Dermis blood vessel endothelial cell (primary cell): Measurements from ENCODE around the gene ECSCR. TPM values are rescaled to one million over a fixed set of nuclear protein-coding genes. Genes with fewer than 3 reads are reported as not detected.
"Not testable (repeated sequence)": the region's sequence is repeated elsewhere in the genome, so short reads cannot be mapped to it uniquely, and the experiment has no call there.

Experiments used
- DNase-seq: peaks from one replicate; pipeline ENCODE4 v3.0.0; 2010
- total RNA-seq: library from RNA; depleted of rRNA; stranded (reverse); fragments of >200 nt; gene quantifications from 2 replicates; pipeline ENCODE4 v1.2.3, GENCODE V29; 2014

Gene ECSCR
- total RNA-seq, 1 donor from 2014 or later: 423 TPM

GRCh38 chr5:139445325-139446170, 17.0 kb downstream of the ECSCR start:
- DNase-seq: peak; percentile 40

DNA sequence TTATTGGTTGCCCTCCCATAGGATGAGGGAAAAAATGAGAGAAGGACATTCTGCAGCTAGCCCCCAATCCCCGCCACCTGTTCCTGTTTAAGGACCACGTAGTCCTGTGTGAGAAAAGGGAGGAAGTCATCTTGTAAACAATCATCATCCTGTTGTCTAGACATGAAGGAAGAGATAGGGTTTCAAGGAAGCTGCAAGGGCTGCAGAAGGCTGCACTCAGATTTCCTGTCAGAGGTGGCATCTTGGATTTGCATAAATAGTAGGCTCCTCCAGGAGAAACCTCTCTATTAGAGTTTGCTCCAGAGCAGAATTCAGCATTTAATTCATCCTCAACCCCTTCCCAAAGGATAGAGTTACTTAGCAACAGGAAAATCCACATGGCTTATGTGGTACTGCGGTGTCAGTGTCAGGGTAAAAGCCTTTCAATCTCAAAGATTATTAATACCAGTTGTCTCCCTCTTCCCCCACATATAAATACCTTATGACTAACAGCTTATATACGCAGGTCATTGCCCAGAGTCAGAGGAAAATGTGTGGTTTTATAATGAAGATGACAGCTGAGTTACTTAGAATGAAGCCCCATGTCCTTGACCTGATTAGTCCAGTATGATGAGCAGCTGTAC, 18.6 kb downstream of the ECSCR start:
- DNase-seq: peak; percentile 71

DNA sequence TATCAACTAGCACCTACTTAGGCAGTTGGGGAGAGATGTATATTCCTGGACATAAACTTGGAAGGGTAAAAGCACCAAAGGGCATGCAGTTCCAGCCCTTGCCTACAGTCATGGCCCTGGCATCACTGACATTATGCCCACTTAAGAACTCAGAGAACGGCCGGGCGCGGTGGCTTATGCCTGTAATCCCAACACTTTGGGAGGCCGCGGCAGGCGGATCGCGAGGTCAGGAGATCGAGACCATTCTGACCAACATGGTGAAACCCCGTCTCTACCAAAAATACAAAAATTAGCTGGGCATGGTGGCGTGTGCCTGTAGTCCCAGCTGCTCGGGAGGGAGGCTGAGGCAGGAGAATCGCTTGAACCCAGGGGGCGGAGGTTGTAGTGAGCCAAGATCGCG, 22.1 kb downstream of the ECSCR start:
- not testable (repeated sequence) for DNase-seq

- peak; percentile 92 for DNase-seq
Measured at GRCh38 chr5:139439013-139439903, 23.3 kb downstream of the ECSCR start, which contains the start of gene DNAJC18. Gene DNAJC18 (minus strand): TSS chr5:139439525. CDS start chr5:139439445, 80 bp downstream.

GRCh38 chr5:139438707-139439012, 23.9 kb downstream of the ECSCR start:
- DNase-seq: no peak

GRCh38 chr5:139435676-139436075, 26.9 kb downstream of the ECSCR start:
- no peak for DNase-seq

GRCh38 chr5:139431706-139432105, 30.8 kb downstream of the ECSCR start:
- no peak for DNase-seq

DNA sequence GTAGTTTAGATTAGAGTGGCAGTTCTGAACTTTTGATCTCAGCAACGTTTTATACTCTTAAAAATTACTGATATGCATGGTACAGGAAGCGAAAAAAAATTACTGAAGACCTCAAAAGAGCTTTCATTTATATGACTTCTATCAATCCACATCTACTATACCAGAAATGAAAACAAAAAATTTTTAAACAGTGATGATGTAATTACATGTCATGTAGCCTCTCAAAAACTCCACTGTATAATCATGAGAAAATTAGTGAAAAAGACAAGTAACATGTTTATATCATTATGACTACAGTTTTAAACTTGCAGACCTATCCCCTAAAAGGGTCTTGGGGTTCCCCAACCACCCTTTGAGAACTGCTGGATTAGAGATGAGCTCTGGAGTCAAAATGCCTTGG, 32.5 kb downstream of the ECSCR start:
- no peak for DNase-seq

DNA sequence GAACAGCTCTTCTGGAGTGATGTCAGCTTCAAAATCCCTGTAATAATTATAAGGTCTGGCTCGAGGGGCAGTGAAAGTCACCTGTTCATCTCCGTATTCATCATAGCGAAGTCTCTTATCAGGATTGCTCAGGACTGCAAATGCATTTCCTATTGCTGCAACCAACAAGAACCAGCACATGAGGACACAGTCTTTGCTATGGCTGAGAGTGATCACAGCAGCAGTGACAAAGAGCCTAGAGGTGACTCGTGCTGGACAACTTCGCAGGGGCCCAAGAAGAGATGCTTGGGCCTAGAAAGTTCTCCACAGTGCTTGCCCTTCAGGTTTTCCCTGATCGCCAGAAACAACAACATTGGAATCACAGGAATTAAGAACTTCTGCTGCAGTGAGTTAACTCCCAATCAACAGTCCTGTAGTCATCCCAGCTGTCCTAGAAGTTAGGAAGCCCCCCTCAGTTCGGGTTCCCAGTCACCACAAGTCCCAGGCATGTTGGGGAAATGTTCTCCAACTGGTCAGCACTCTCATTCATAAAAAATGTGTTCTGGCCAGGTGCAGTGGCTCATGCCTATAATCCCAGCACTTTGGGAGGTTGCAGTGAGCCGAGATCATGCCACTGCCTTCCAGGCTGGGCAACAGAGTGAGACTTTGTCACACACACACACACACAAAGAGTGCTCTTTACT, 36.2 kb downstream of the ECSCR start:
- no peak for DNase-seq

- DNase-seq: no peak
Measured at GRCh38 chr5:139425497-139425896, 37.0 kb downstream of the ECSCR start.

GRCh38 chr5:139422307-139422893, 40.1 kb downstream of the ECSCR start:
- peak; percentile 86 for DNase-seq

GRCh38 chr5:139419226-139420192, 43.0 kb downstream of the ECSCR start:
- peak; percentile 36 for DNase-seq

- peak; percentile 37 for DNase-seq
Measured at GRCh38 chr5:139418793-139419192, 43.8 kb downstream of the ECSCR start.

- DNase-seq: no peak
Measured at GRCh38 chr5:139417214-139417613, 45.3 kb downstream of the ECSCR start.

DNA sequence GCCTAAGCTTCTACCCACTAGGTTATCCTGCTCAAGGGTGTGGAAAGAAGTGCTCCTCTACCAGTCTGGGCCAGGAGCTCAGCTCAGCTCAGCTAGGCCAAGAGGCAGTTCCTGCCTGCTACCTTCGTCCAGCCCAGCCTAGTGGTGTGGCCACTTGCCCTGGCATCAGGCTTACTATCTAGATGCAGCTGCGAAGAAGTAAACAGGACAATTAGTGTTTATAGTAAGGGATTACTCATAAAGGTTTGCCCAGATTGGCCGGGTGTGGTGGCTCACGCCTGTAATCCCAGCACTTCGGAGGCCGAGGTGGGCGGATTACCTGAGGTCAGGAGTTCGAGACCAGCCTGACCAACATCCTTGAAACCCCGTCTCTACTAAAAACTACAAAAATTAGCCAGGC, 45.9 kb downstream of the ECSCR start:
- DNase-seq: no peak

GRCh38 chr5:139415869-139416268, 46.7 kb downstream of the ECSCR start:
- no peak for DNase-seq

DNA sequence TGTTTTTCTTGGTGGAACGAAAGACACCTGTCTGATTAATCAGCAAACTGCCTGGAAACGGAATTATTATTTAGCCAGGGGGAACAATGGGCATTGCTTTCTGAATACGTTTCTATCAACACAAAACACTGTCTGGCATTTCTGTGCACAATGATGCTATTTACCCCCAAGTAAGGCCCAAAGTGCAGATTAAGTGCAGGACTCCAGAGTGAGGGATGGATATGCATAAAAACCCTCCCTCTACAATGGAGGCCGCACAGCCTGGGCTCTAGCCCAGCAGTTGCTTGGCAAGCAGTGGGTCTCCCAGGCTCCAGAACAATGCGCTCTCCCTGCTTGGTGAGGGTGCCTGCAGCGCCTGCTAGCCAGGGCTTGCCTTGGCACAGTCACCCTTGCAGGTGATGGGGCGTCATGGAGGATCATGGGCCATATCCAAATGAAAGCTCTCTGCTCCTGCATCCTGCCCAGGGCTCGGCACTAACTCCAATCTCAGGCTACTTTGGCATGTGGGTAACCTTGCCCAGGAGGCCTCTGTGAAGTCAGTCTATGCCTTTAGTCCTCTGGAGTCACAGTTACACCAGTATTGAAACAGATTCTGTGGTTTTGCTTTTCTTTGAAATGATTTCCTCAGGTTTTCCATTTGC, 47.2 kb downstream of the ECSCR start:
- DNase-seq: peak; percentile 73

- no peak for DNase-seq
Measured at GRCh38 chr5:139414581-139415130, 47.9 kb downstream of the ECSCR start.

GRCh38 chr5:139413963-139414362, 48.6 kb downstream of the ECSCR start:
- no peak for DNase-seq

DNA sequence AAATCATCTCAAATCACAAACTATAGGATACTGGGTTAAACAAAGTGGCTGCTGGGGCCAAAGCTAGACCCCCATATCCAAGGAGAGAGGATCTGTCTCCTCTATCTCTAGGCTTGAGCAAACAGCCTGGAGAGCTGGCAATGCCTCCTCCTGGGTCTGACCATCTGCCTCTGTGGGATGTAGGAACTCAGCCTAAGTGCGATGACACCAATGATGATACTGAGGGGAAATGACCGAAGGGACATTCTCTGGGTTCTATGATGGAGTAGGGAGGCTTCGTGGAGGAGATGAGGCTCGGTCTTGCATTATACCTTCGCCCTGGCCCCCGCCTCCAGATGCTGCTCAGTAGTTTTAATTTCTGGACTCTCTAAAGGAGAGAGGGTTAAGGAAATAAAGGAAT, 49.4 kb downstream of the ECSCR start:
- DNase-seq: no peak
